Measurements from ENCODE around the gene PNPLA1. TPM values are rescaled to one million over a fixed set of nuclear protein-coding genes. Genes with fewer than 3 reads are reported as not detected.

Gene PNPLA1
- total and polyA plus RNA-seq, 10 of the 15 experiments (the other 5 are each of a cell fraction or from before 2014, with no cell fraction given), result 0.04 TPM; not detected in 9

GRCh38 chr6:36266913-36267644, 2.8 kb upstream of the PNPLA1 start:
- Histone ChIP-seq H3K27ac (ENCODE audit: control insufficient read depth, insufficient read depth) (no peak overlapping the region), H3K9ac (ENCODE audit: control insufficient read depth, insufficient read depth, low read length) (no peak overlapping the region), H3K9me3 (replicated peaks; ENCODE audit: control insufficient read depth, insufficient read depth, low read length) (peaks cover 4% of the 10 kb centered on the region; the same call in 1 of the 3 replicates), H3K36me3 (ENCODE audit: control insufficient read depth in 2 of 2, insufficient read depth in 2 of 2, low read length in 1 of 2) (no peaks in the 10 kb centered on the region), H3K27me3 (replicated peaks in 1 of 2; ENCODE audit: control insufficient read depth in 2 of 2, insufficient read depth in 2 of 2, low read length in 1 of 2) (no peaks in the 10 kb centered on the region; a peak in 1 of 4 replicates), H3K4me2 (ENCODE audit: control insufficient read depth, insufficient read depth) (no peak overlapping the region), H4K20me1 (ENCODE audit: control insufficient read depth, insufficient read depth) (no peaks in the 10 kb centered on the region), H3K4me3 (no peak overlapping the region), H3K79me2 (ENCODE audit: control insufficient read depth, insufficient read depth, low read length) (no peaks in the 10 kb centered on the region), H3K4me1 (ENCODE audit: control insufficient read depth, insufficient read depth, low read length) (no peaks in the 10 kb centered on the region), H2AFZ (ENCODE audit: control insufficient read depth, low read depth, low read length) (no peak overlapping the region)
- ATAC-seq, result no peak
- DNase-seq (ENCODE audit: low read depth, low spot score), result no peak
- SMC1A ChIA-PET (ENCODE audit: uncharacterized antibody, unreplicated experiment), result no interaction called here
- in situ Hi-C loops (cut with MboI) (no loop called here), intact Hi-C loops (cut with micrococcal nuclease; ENCODE audit: unreplicated experiment) (no loop called here)
- CTCF ChIA-PET, result no interaction called here
- WGBS (ENCODE audit: insufficient coverage, insufficient replicate concordance, low lambda C conversion rate, missing lambda C conversion rate), result 39% methylated on average over 13 of the region's 13 CpGs
- POLR2A ChIA-PET, result no interaction called here
- BruUV-seq (replicated peaks), result no TSS peak
- FAIRE-seq, result no peak
- RAD21 ChIA-PET (ENCODE audit: unreplicated experiment), result no interaction called here
- TF ChIP-seq TCF7 (IDR thresholded peaks at IDR 0.05; ENCODE audit: borderline replicate concordance) (no peak), ATF2 (IDR thresholded peaks at IDR 0.05; ENCODE audit: low read length) (no peak), SRF (IDR thresholded peaks at IDR 0.05; ENCODE audit: low read depth in 2 of 2, low read length in 2 of 2) (no peak), ZBTB33 (IDR thresholded peaks at IDR 0.05) (no peak), BCL3 (IDR thresholded peaks at IDR 0.05; ENCODE audit: borderline replicate concordance, insufficient read depth, low read depth, low read length, poor library complexity, severe bottlenecking) (no peak), RCOR1 (conservative IDR thresholded peaks at IDR 0.05; ENCODE audit: low read depth, low read length) (no peak), PRDM15 (CRISPR knock-in tag; IDR thresholded peaks at IDR 0.05) (no peak), TARDBP (IDR thresholded peaks at IDR 0.05; ENCODE audit: borderline replicate concordance) (no peak), ZNF217 (IDR thresholded peaks at IDR 0.05) (no peak), KAT2A (conservative IDR thresholded peaks at IDR 0.05; ENCODE audit: control insufficient read depth, low read depth, low read length) (no peak), KLF5 (IDR thresholded peaks at IDR 0.05; ENCODE audit: partially characterized antibody) (no peak), CHD1 (IDR thresholded peaks at IDR 0.05; ENCODE audit: low read depth, low read length) (no peak), NR2C2 (IDR thresholded peaks at IDR 0.05; ENCODE audit: borderline replicate concordance, control insufficient read depth, insufficient read length, low read depth) (no peak), PAX5 (IDR thresholded peaks at IDR 0.05; ENCODE audit: borderline replicate concordance, low read depth, low read length) (no peak)
